GM23338 (cell line): Measurements from ENCODE around the gene FHOD1. TPM values are rescaled to one million over a fixed set of nuclear protein-coding genes. Genes with fewer than 3 reads are reported as not detected.

Source experiments
- ATAC-seq: fragments of 200-7000 bp; cut with Tn5 transposase; 3 replicates; pipeline ENCODE4 v1.9.1; 2020
- DNase-seq: peaks from one replicate; pipeline ENCODE4 v3.0.0-alpha.2; 2015; ENCODE audit warnings: low spot score
- H2AFZ ChIP-seq: fragments of 200-600 bp; sonication (generic); 2 replicates; pipeline ENCODE4 v1.8.0; 2016; ENCODE audit warnings: antibody characterized with exemption, mild to moderate bottlenecking, moderate library complexity
- H3F3A ChIP-seq: fragments of 200-600 bp; sonication (generic); replicated peaks from 2 replicates; pipeline ENCODE4 v1.8.0; 2017; ENCODE audit warnings: antibody characterized with exemption, mixed run types, low read depth
- H3K27ac ChIP-seq: fragments of 200-600 bp; sonication (generic); 2 replicates; pipeline ENCODE4 v1.6.1; 2016; ENCODE audit warnings: low read depth
- H3K27me3 ChIP-seq: fragments of 200-600 bp; sonication (generic); 2 replicates; pipeline ENCODE4 v1.8.0; 2016; ENCODE audit warnings: mild to moderate bottlenecking, mixed run types, moderate library complexity; ENCODE audit not compliant: insufficient read depth
- H3K36me3 ChIP-seq: fragments of 200-600 bp; sonication (generic); 2 replicates; pipeline ENCODE4 v1.8.0; 2016; ENCODE audit warnings: mild to moderate bottlenecking; ENCODE audit not compliant: insufficient read depth
- H3K4me1 ChIP-seq: fragments of 200-600 bp; sonication (generic); 2 replicates; pipeline ENCODE4 v1.8.0; 2016; ENCODE audit warnings: mild to moderate bottlenecking, moderate library complexity; ENCODE audit not compliant: insufficient read depth
- H3K4me2 ChIP-seq: fragments of 200-600 bp; sonication (generic); 2 replicates; pipeline ENCODE4 v1.7.1; 2017; ENCODE audit warnings: mixed run types
- H3K4me3 ChIP-seq: fragments of 200-600 bp; sonication (generic); 2 replicates; pipeline ENCODE4 v1.6.1; 2016; ENCODE audit warnings: mixed run types
- H3K79me2 ChIP-seq: fragments of 200-600 bp; sonication (generic); replicated peaks from 2 replicates; pipeline ENCODE4 v1.8.0; 2017; ENCODE audit warnings: mild to moderate bottlenecking; ENCODE audit not compliant: insufficient read depth
- H3K9me2 ChIP-seq: fragments of 200-600 bp; sonication (generic); 2 replicates; pipeline ENCODE4 v1.8.0; 2017; ENCODE audit not compliant: insufficient read depth
- H4K20me1 ChIP-seq: fragments of 200-600 bp; sonication (generic); replicated peaks from 2 replicates; pipeline ENCODE4 v1.8.0; 2017; ENCODE audit warnings: mild to moderate bottlenecking; ENCODE audit not compliant: insufficient read depth
- H3K27ac Mint-ChIP-seq: 2 replicates; pipeline ENCODE4 v1.8.0; 2020; ENCODE audit warnings: inconsistent platforms, mild to moderate bottlenecking, moderate library complexity, mixed read lengths
- H3K27me3 Mint-ChIP-seq: 3 replicates; pipeline ENCODE4 v1.8.0; 2022; ENCODE audit warnings: low read depth, mild to moderate bottlenecking, moderate library complexity, mixed read lengths, inconsistent platforms; ENCODE audit not compliant: insufficient read depth, poor library complexity
- H3K36me3 Mint-ChIP-seq: 3 replicates; pipeline ENCODE4 v1.8.0; 2021; ENCODE audit warnings: low read depth, mild to moderate bottlenecking, inconsistent platforms, moderate library complexity, mixed read lengths
- H3K4me1 Mint-ChIP-seq: 3 replicates; pipeline ENCODE4 v1.8.0; 2020; ENCODE audit warnings: mild to moderate bottlenecking, inconsistent platforms, mixed read lengths
- H3K4me3 Mint-ChIP-seq: 3 replicates; pipeline ENCODE4 v1.8.0; 2021; ENCODE audit warnings: moderate library complexity, mild to moderate bottlenecking, inconsistent platforms, mixed read lengths
- H3K9me3 Mint-ChIP-seq: 3 replicates; pipeline ENCODE4 v1.8.0; 2020; ENCODE audit warnings: moderate library complexity, mild to moderate bottlenecking, inconsistent platforms, mixed read lengths
- CREB1 ChIP-seq: fragments of 250-450 bp; sonication (Bioruptor Pico); IDR thresholded peaks from 2 replicates; pipeline ENCODE4 v1.5.0; 2020; ENCODE audit warnings: low read depth, mild to moderate bottlenecking, moderate library complexity
- EZH2 ChIP-seq: fragments of 200-600 bp; sonication (generic); IDR thresholded peaks from one replicate; pipeline ENCODE4 v1.8.0; 2017; ENCODE audit warnings: antibody characterized with exemption, mild to moderate bottlenecking, low read depth; ENCODE audit not compliant: unreplicated experiment
- EZH2phosphoT487 ChIP-seq: fragments of 200-600 bp; sonication (generic); IDR thresholded peaks from one replicate; pipeline ENCODE4 v1.8.1; 2018; ENCODE audit warnings: antibody characterized with exemption; ENCODE audit not compliant: unreplicated experiment
- JUNB ChIP-seq: IDR thresholded peaks from one replicate; pipeline ENCODE4 v1.6.1; 2016; ENCODE audit warnings: antibody characterized with exemption; ENCODE audit not compliant: unreplicated experiment
- NANOG ChIP-seq: IDR thresholded peaks from 2 replicates; pipeline ENCODE4 v1.6.1; 2016; ENCODE audit warnings: antibody characterized with exemption, borderline replicate concordance
- POLR2AphosphoS5 ChIP-seq: IDR thresholded peaks from 2 replicates; pipeline ENCODE4 v1.6.1; 2016; ENCODE audit warnings: antibody characterized with exemption, low read depth
- STAT1 ChIP-seq: IDR thresholded peaks from one replicate; pipeline ENCODE4 v1.6.1; 2016; ENCODE audit warnings: antibody characterized with exemption; ENCODE audit not compliant: unreplicated experiment
- ZNF114 ChIP-seq: fragments of 250-450 bp; sonication (Bioruptor Pico); IDR thresholded peaks from 2 replicates; pipeline ENCODE4 v1.5.0; 2020; ENCODE audit warnings: mild to moderate bottlenecking, moderate library complexity
- ZNF331 ChIP-seq: fragments of 250-450 bp; sonication (Bioruptor Pico); IDR thresholded peaks from 2 replicates; pipeline ENCODE4 v1.5.0; 2020; ENCODE audit warnings: low read depth, mild to moderate bottlenecking, moderate library complexity
- polyA plus RNA-seq: library from polyadenylated mRNA; unstranded; fragments of >200 nt; fragmentation: Nextera tagmentation; extraction: Ambion mirVana; gene quantifications from 2 replicates; pipeline ENCODE4 v1.2.1, GENCODE V29; 2016
- total RNA-seq: library from RNA; depleted of rRNA; stranded (reverse); fragments of >200 nt; shearing (Covaris generic); gene quantifications from 2 replicates; pipeline ENCODE4 v1.2.3, GENCODE V29; 2014
- TF ChIP-seq, protein P1 (sequence below): fragments of 250-450 bp; sonication (Bioruptor Pico); IDR thresholded peaks from 2 replicates; pipeline ENCODE4 v1.5.0; 2020; ENCODE audit warnings: mild to moderate bottlenecking, moderate library complexity
- TF ChIP-seq, protein P2 (sequence below): IDR thresholded peaks from 2 replicates; pipeline ENCODE4 v1.6.1; 2016; ENCODE audit warnings: antibody characterized with exemption
- TF ChIP-seq, protein P3 (sequence below), 2 experiments: fragments of 200-600 bp in 1 of 2; sonication (generic) in 1 of 2; conservative IDR thresholded peaks; 2 replicates each; pipeline versions ENCODE4 v1.5.1 to v1.6.1; 2016 to 2017; ENCODE audit warnings: antibody characterized with exemption in 2 of 2, low read depth in 2 of 2, mild to moderate bottlenecking in 2 of 2, moderate library complexity in 1 of 2
- TF ChIP-seq, protein P4 (sequence below): IDR thresholded peaks from one replicate; pipeline ENCODE4 v1.6.1; 2018; ENCODE audit warnings: antibody characterized with exemption; ENCODE audit not compliant: unreplicated experiment

Gene FHOD1
- total and polyA plus RNA-seq, 2 experiments from 2014 or later = 26.2 to 52.7 TPM

DNA sequence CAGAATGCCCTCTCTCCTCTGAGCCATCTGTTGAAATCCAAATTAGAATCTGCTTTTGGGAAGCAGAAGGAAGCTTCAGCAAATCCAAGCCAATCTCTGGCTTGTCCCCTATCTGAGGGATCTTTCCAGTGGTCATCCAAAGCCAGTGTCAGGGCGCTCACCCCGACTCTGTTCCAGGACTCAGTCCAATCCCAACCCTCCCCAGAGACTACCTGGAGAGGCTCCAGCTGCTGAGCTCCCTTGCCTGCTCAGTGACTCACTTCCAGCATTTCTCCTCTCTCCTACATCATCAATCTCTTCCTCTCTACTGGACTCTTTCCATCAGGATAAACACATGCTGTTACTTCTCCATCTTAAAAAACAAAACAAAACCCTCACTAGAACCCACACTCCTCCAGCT is 65.9 kb downstream of the FHOD1 start:
- Histone ChIP-seq H3F3A (peaks cover 3% of the 10 kb centered on the region; the same call in 1 of the 2 replicates), H3K4me3 (no peak overlapping the region), H3K36me3 (no peaks in the 10 kb centered on the region), H3K4me1 (peaks cover 24% of the 10 kb centered on the region), H3K27me3 (peaks cover 38% of the 10 kb centered on the region), H3K27ac (no peak overlapping the region), H3K4me2 (no peak overlapping the region), H4K20me1 (no peaks in the 10 kb centered on the region; the same call in 1 of the 2 replicates), H3K79me2 (peaks cover 10% of the 10 kb centered on the region), H3K9me2 (no peaks in the 10 kb centered on the region), H2AFZ (no peak overlapping the region)
- Mint-ChIP-seq H3K4me1 (peaks cover 21% of the 10 kb centered on the region), H3K27me3 (peaks cover 47% of the 10 kb centered on the region), H3K27ac (no peak overlapping the region), H3K9me3 (no peaks in the 10 kb centered on the region; the same call in 1 of the 3 replicates), H3K4me3 (no peak overlapping the region), H3K36me3 (peaks cover 3% of the 10 kb centered on the region; the same call in 2 of the 3 replicates)
- DNase-seq (no peak), ATAC-seq (no peak)
- TF ChIP-seq NANOG = no peak
- TF ChIP-seq, protein P1, sequence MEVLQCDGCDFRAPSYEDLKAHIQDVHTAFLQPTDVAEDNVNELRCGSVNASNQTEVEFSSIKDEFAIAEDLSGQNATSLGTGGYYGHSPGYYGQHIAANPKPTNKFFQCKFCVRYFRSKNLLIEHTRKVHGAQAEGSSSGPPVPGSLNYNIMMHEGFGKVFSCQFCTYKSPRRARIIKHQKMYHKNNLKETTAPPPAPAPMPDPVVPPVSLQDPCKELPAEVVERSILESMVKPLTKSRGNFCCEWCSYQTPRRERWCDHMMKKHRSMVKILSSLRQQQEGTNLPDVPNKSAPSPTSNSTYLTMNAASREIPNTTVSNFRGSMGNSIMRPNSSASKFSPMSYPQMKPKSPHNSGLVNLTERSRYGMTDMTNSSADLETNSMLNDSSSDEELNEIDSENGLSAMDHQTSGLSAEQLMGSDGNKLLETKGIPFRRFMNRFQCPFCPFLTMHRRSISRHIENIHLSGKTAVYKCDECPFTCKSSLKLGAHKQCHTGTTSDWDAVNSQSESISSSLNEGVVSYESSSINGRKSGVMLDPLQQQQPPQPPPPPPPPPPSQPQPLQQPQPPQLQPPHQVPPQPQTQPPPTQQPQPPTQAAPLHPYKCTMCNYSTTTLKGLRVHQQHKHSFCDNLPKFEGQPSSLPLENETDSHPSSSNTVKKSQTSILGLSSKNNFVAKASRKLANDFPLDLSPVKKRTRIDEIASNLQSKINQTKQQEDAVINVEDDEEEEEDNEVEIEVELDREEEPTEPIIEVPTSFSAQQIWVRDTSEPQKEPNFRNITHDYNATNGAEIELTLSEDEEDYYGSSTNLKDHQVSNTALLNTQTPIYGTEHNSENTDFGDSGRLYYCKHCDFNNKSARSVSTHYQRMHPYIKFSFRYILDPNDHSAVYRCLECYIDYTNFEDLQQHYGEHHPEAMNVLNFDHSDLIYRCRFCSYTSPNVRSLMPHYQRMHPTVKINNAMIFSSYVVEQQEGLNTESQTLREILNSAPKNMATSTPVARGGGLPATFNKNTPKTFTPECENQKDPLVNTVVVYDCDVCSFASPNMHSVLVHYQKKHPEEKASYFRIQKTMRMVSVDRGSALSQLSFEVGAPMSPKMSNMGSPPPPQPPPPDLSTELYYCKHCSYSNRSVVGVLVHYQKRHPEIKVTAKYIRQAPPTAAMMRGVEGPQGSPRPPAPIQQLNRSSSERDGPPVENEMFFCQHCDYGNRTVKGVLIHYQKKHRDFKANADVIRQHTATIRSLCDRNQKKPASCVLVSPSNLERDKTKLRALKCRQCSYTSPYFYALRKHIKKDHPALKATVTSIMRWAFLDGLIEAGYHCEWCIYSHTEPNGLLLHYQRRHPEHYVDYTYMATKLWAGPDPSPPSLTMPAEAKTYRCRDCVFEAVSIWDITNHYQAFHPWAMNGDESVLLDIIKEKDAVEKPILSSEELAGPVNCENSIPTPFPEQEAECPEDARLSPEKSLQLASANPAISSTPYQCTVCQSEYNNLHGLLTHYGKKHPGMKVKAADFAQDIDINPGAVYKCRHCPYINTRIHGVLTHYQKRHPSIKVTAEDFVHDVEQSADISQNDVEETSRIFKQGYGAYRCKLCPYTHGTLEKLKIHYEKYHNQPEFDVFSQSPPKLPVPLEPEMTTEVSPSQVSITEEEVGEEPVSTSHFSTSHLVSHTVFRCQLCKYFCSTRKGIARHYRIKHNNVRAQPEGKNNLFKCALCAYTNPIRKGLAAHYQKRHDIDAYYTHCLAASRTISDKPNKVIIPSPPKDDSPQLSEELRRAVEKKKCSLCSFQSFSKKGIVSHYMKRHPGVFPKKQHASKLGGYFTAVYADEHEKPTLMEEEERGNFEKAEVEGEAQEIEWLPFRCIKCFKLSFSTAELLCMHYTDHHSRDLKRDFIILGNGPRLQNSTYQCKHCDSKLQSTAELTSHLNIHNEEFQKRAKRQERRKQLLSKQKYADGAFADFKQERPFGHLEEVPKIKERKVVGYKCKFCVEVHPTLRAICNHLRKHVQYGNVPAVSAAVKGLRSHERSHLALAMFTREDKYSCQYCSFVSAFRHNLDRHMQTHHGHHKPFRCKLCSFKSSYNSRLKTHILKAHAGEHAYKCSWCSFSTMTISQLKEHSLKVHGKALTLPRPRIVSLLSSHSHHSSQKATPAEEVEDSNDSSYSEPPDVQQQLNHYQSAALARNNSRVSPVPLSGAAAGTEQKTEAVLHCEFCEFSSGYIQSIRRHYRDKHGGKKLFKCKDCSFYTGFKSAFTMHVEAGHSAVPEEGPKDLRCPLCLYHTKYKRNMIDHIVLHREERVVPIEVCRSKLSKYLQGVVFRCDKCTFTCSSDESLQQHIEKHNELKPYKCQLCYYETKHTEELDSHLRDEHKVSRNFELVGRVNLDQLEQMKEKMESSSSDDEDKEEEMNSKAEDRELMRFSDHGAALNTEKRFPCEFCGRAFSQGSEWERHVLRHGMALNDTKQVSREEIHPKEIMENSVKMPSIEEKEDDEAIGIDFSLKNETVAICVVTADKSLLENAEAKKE (CRISPR knock-in tag) = no peak
- no peak for TF ChIP-seq POLR2AphosphoS5
- TF ChIP-seq, protein P2, sequence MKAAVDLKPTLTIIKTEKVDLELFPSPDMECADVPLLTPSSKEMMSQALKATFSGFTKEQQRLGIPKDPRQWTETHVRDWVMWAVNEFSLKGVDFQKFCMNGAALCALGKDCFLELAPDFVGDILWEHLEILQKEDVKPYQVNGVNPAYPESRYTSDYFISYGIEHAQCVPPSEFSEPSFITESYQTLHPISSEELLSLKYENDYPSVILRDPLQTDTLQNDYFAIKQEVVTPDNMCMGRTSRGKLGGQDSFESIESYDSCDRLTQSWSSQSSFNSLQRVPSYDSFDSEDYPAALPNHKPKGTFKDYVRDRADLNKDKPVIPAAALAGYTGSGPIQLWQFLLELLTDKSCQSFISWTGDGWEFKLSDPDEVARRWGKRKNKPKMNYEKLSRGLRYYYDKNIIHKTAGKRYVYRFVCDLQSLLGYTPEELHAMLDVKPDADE = no peak
- TF ChIP-seq JUNB = no peak
- TF ChIP-seq EZH2 = no peak
- no peak for TF ChIP-seq CREB1
- no peak for TF ChIP-seq ZNF331 (CRISPR knock-in tag)
- TF ChIP-seq, protein P3, sequence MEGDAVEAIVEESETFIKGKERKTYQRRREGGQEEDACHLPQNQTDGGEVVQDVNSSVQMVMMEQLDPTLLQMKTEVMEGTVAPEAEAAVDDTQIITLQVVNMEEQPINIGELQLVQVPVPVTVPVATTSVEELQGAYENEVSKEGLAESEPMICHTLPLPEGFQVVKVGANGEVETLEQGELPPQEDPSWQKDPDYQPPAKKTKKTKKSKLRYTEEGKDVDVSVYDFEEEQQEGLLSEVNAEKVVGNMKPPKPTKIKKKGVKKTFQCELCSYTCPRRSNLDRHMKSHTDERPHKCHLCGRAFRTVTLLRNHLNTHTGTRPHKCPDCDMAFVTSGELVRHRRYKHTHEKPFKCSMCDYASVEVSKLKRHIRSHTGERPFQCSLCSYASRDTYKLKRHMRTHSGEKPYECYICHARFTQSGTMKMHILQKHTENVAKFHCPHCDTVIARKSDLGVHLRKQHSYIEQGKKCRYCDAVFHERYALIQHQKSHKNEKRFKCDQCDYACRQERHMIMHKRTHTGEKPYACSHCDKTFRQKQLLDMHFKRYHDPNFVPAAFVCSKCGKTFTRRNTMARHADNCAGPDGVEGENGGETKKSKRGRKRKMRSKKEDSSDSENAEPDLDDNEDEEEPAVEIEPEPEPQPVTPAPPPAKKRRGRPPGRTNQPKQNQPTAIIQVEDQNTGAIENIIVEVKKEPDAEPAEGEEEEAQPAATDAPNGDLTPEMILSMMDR (conservative IDR thresholded peaks at IDR 0.05; ENCODE audit: low read depth in 2 of 2) = no peak
- no peak for TF ChIP-seq ZNF114
- TF ChIP-seq STAT1 = no peak
- TF ChIP-seq, protein P4, sequence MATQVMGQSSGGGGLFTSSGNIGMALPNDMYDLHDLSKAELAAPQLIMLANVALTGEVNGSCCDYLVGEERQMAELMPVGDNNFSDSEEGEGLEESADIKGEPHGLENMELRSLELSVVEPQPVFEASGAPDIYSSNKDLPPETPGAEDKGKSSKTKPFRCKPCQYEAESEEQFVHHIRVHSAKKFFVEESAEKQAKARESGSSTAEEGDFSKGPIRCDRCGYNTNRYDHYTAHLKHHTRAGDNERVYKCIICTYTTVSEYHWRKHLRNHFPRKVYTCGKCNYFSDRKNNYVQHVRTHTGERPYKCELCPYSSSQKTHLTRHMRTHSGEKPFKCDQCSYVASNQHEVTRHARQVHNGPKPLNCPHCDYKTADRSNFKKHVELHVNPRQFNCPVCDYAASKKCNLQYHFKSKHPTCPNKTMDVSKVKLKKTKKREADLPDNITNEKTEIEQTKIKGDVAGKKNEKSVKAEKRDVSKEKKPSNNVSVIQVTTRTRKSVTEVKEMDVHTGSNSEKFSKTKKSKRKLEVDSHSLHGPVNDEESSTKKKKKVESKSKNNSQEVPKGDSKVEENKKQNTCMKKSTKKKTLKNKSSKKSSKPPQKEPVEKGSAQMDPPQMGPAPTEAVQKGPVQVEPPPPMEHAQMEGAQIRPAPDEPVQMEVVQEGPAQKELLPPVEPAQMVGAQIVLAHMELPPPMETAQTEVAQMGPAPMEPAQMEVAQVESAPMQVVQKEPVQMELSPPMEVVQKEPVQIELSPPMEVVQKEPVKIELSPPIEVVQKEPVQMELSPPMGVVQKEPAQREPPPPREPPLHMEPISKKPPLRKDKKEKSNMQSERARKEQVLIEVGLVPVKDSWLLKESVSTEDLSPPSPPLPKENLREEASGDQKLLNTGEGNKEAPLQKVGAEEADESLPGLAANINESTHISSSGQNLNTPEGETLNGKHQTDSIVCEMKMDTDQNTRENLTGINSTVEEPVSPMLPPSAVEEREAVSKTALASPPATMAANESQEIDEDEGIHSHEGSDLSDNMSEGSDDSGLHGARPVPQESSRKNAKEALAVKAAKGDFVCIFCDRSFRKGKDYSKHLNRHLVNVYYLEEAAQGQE = no peak
- TF ChIP-seq EZH2phosphoT487 = no peak
